ENCODE data around the gene ZNF552.

ZNF552 gene

GRCh38 chr19:57771417-57771816, 43.3 kb downstream of the ZNF552 start:
- DNase-seq, result no peak

GRCh38 chr19:57769345-57770131, 45.2 kb downstream of the ZNF552 start, which contains the start of gene ZNF586:
Gene ZNF586, plus strand, starts transcription at chr19:57769676. Its CDS starts 167 bp downstream, at chr19:57769843.
- DNase-seq, result peak; percentile 89

- DNase-seq, result no peak
These were observed 55.6 kb downstream of the ZNF552 start for GRCh38 chr19:57759096-57759495.

- DNase-seq, result no peak
These were observed 56.8 kb downstream of the ZNF552 start for GRCh38 chr19:57757941-57758340.
